A549 (cell line): ENCODE data around the gene SNCB. TPM values are rescaled to one million over a fixed set of nuclear protein-coding genes. Genes with fewer than 3 reads are reported as not detected.

ENCODE experiments used
- ATAC-seq, 2 experiments: fragments of 200-7000 bp in 1 of 2; fragments of >200 bp in 1 of 2; cut with Nextera tagmentation in 1 of 2; cut with Tn5 transposase in 1 of 2; 3 replicates each; pipeline versions ENCODE4 v1.8.0 to v1.9.1; 2018 to 2020; ENCODE audit warnings: mild to moderate bottlenecking in 1 of 2, moderate library complexity in 1 of 2
- CTCF ChIA-PET: fragments of 300-600 bp; sonication (Branson Sonifier 250); formaldehyde crosslinking; extraction: SDS; loops from one replicate; lab custom pipeline; 2021; ENCODE audit warnings: antibody characterized with exemption, inconsistent platforms; lab: Yijun Ruan, JAX
- POLR2A ChIA-PET: fragments of 350-600 bp; formaldehyde crosslinking; extraction: SDS; loops from one replicate; lab custom pipeline; 2021; ENCODE audit warnings: antibody characterized with exemption, inconsistent platforms; lab: Yijun Ruan, JAX
- DNase-seq, 2 experiments: peaks; one replicate each; pipeline versions ENCODE4 v3.0.0 to v3.0.0-alpha.2; 2011 to 2016; ENCODE audit warnings: low read depth in 1 of 2, low spot score in 1 of 2
- FAIRE-seq: peaks from 2 replicates; lab custom pipeline; 2011; peaks lifted over from hg19 to GRCh38; lab: Jason Lieb, UNC
- H3K27ac ChIP-seq, 2 experiments: fragments of >200 bp; sonication (Bioruptor Twin); formaldehyde crosslinking; 3 replicates each; pipeline ENCODE4 v1.5.1; 2016 to 2017
- H3K4me1 ChIP-seq: fragments of >200 bp; sonication (Bioruptor Twin); formaldehyde crosslinking; 3 replicates; pipeline ENCODE4 v1.6.1; 2016
- H3K4me2 ChIP-seq: fragments of >200 bp; sonication (Bioruptor Twin); formaldehyde crosslinking; 3 replicates; pipeline ENCODE4 v1.6.1; 2016
- H3K4me3 ChIP-seq: fragments of >200 bp; sonication (Bioruptor Twin); formaldehyde crosslinking; 3 replicates; pipeline ENCODE4 v1.5.1; 2016
- H3K9me3 ChIP-seq: fragments of >200 bp; sonication (Bioruptor Twin); formaldehyde crosslinking; 3 replicates; pipeline ENCODE4 v1.6.1; 2016
- BHLHE40 ChIP-seq: IDR thresholded peaks from 2 replicates; pipeline ENCODE4 v1.6.1; 2012; ENCODE audit warnings: low read depth, low read length, inconsistent platforms
- CBX2 ChIP-seq: fragments of 200-600 bp; sonication (generic); IDR thresholded peaks from 2 replicates; pipeline ENCODE4 v1.6.1; 2016; ENCODE audit warnings: low read depth, mild to moderate bottlenecking, borderline replicate concordance
- ESRRA ChIP-seq: fragments of 150-350 bp; IDR thresholded peaks from 2 replicates; pipeline ENCODE4 v1.6.1; 2014; ENCODE audit warnings: mild to moderate bottlenecking, low read length, borderline replicate concordance
- FOSL2 ChIP-seq, 2 experiments: fragments of 450-650 bp in 1 of 2; fragments of >200 bp in 1 of 2; sonication (Bioruptor Twin) in 1 of 2; formaldehyde crosslinking; IDR thresholded peaks; 2 replicates each; pipeline versions ENCODE4 v1.5.0 to v1.6.1; 2016 to 2020; ENCODE audit warnings: mild to moderate bottlenecking in 1 of 2, moderate library complexity in 1 of 2
- FOXS1 ChIP-seq: fragments of 250-450 bp; sonication (Bioruptor Pico); IDR thresholded peaks from 2 replicates; pipeline ENCODE4 v1.5.0; 2020; ENCODE audit warnings: mild to moderate bottlenecking, moderate library complexity
- HOXB13 ChIP-seq: fragments of 250-450 bp; sonication (Bioruptor Pico); IDR thresholded peaks from 2 replicates; pipeline ENCODE4 v1.5.0; 2020; ENCODE audit warnings: low read depth, mild to moderate bottlenecking, moderate library complexity
- JUNB ChIP-seq: fragments of >200 bp; sonication (Bioruptor Twin); formaldehyde crosslinking; IDR thresholded peaks from 2 replicates; pipeline ENCODE4 v1.6.1; 2016
- KDM1A ChIP-seq: fragments of 200-600 bp; sonication (generic); IDR thresholded peaks from 2 replicates; pipeline ENCODE4 v1.6.1; 2016; ENCODE audit warnings: low read depth, mild to moderate bottlenecking
- MAFK ChIP-seq: fragments of 450-650 bp; IDR thresholded peaks from 2 replicates; pipeline ENCODE4 v1.6.1; 2014; ENCODE audit not compliant: partially characterized antibody
- MAX ChIP-seq: IDR thresholded peaks from 2 replicates; pipeline ENCODE4 v1.6.1; 2012
- MAZ ChIP-seq: fragments of 150-350 bp; IDR thresholded peaks from 2 replicates; pipeline ENCODE4 v1.6.1; 2014; ENCODE audit warnings: antibody characterized with exemption, low read depth, low read length, borderline replicate concordance
- NFE2L2 ChIP-seq: fragments of 150-350 bp; conservative IDR thresholded peaks from 2 replicates; pipeline ENCODE4 v1.6.1; 2014; ENCODE audit warnings: low read length
- NR3C1 ChIP-seq: fragments of >200 bp; sonication (Bioruptor Twin); formaldehyde crosslinking; IDR thresholded peaks from 3 replicates; pipeline ENCODE4 v1.6.1; 2017
- PHF8 ChIP-seq: fragments of 200-600 bp; sonication (generic); IDR thresholded peaks from 2 replicates; pipeline ENCODE4 v1.6.1; 2016; ENCODE audit warnings: low read depth, mild to moderate bottlenecking, antibody characterized with exemption, moderate library complexity, borderline replicate concordance
- POLR2A ChIP-seq: IDR thresholded peaks from 2 replicates; pipeline ENCODE4 v1.6.1; 2012; ENCODE audit warnings: mild to moderate bottlenecking, low read length
- SREBF2 ChIP-seq: fragments of 450-650 bp; IDR thresholded peaks from 2 replicates; pipeline ENCODE4 v1.6.1; 2014; ENCODE audit warnings: mild to moderate bottlenecking, moderate library complexity
- TFCP2L1 ChIP-seq: fragments of 250-450 bp; sonication (Bioruptor Pico); IDR thresholded peaks from 2 replicates; pipeline ENCODE4 v1.5.0; 2021; ENCODE audit warnings: mild to moderate bottlenecking
- ZNF302 ChIP-seq: fragments of 250-450 bp; sonication (Bioruptor Pico); IDR thresholded peaks from 2 replicates; pipeline ENCODE4 v1.9.0; 2021; ENCODE audit warnings: inconsistent platforms, mild to moderate bottlenecking, moderate library complexity
- ZSCAN20 ChIP-seq: fragments of 250-450 bp; sonication (Bioruptor Pico); IDR thresholded peaks from 2 replicates; pipeline ENCODE4 v1.8.0; 2022; ENCODE audit warnings: mild to moderate bottlenecking, moderate library complexity
- WGBS: methylation state at CpG from one replicate; pipeline ENCODE4 v1.1.6; 2017; ENCODE audit errors: missing lambda C conversion rate; 5-methylcytosine and 5-hydroxymethylcytosine counted together
- polyA plus RNA-seq, 4 experiments: library from polyadenylated mRNA; depleted of rRNA in 3 of 4; stranded (reverse); fragments of >200 nt; fragmentation: RNase III in 1 of 4; extraction: RNeasy Plus Mini Kit Qiagen cat#74134 plus additional on column Dnase treatment in 1 of 4; gene quantifications; 2 replicates in 3 of 4; 3 replicates in 1 of 4; pipeline ENCODE4 v1.2.3, GENCODE V29; 2011 to 2017
- TF ChIP-seq, protein P1 (sequence below): fragments of 200-600 bp; sonication (generic); IDR thresholded peaks from 2 replicates; pipeline ENCODE4 v1.6.1; 2016; ENCODE audit warnings: antibody characterized with exemption, mild to moderate bottlenecking, moderate library complexity
- TF ChIP-seq, protein P2 (sequence below): fragments of >200 bp; sonication (Bioruptor Twin); formaldehyde crosslinking; IDR thresholded peaks from 3 replicates; pipeline ENCODE4 v1.5.1; 2016
- TF ChIP-seq, protein P3 (sequence below): fragments of >200 bp; sonication (Bioruptor Twin); formaldehyde crosslinking; IDR thresholded peaks from 3 replicates; pipeline ENCODE4 v1.6.1; 2016
- TF ChIP-seq, protein P4 (sequence below): IDR thresholded peaks from 2 replicates; pipeline ENCODE4 v1.6.1; 2012; ENCODE audit warnings: low read depth, borderline replicate concordance

Gene SNCB
- polyA plus RNA-seq, 2 of the 4 experiments (the other 2 are of a cell fraction): 0.37 to 0.74 TPM

GRCh38 chr5:176671399-176671798 lies 41.1 kb upstream of the SNCB start:
- FAIRE-seq (no peak), DNase-seq (no peak), ATAC-seq (no peak)
- CTCF ChIA-PET: interaction anchor here (11.6 kb wide), 1 partner anchor 12 kb away, joined by 114 read pairs; no protein-coding TSS in a partner anchor
- no peak for TF ChIP-seq FOSL2 (IDR thresholded peaks at IDR 0.05)
- no peak for TF ChIP-seq FOSL2 (CRISPR knock-in tag; IDR thresholded peaks at IDR 0.05)
- TF ChIP-seq, protein P1, sequence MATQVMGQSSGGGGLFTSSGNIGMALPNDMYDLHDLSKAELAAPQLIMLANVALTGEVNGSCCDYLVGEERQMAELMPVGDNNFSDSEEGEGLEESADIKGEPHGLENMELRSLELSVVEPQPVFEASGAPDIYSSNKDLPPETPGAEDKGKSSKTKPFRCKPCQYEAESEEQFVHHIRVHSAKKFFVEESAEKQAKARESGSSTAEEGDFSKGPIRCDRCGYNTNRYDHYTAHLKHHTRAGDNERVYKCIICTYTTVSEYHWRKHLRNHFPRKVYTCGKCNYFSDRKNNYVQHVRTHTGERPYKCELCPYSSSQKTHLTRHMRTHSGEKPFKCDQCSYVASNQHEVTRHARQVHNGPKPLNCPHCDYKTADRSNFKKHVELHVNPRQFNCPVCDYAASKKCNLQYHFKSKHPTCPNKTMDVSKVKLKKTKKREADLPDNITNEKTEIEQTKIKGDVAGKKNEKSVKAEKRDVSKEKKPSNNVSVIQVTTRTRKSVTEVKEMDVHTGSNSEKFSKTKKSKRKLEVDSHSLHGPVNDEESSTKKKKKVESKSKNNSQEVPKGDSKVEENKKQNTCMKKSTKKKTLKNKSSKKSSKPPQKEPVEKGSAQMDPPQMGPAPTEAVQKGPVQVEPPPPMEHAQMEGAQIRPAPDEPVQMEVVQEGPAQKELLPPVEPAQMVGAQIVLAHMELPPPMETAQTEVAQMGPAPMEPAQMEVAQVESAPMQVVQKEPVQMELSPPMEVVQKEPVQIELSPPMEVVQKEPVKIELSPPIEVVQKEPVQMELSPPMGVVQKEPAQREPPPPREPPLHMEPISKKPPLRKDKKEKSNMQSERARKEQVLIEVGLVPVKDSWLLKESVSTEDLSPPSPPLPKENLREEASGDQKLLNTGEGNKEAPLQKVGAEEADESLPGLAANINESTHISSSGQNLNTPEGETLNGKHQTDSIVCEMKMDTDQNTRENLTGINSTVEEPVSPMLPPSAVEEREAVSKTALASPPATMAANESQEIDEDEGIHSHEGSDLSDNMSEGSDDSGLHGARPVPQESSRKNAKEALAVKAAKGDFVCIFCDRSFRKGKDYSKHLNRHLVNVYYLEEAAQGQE: no peak
- no peak for TF ChIP-seq ESRRA
- TF ChIP-seq, protein P2, sequence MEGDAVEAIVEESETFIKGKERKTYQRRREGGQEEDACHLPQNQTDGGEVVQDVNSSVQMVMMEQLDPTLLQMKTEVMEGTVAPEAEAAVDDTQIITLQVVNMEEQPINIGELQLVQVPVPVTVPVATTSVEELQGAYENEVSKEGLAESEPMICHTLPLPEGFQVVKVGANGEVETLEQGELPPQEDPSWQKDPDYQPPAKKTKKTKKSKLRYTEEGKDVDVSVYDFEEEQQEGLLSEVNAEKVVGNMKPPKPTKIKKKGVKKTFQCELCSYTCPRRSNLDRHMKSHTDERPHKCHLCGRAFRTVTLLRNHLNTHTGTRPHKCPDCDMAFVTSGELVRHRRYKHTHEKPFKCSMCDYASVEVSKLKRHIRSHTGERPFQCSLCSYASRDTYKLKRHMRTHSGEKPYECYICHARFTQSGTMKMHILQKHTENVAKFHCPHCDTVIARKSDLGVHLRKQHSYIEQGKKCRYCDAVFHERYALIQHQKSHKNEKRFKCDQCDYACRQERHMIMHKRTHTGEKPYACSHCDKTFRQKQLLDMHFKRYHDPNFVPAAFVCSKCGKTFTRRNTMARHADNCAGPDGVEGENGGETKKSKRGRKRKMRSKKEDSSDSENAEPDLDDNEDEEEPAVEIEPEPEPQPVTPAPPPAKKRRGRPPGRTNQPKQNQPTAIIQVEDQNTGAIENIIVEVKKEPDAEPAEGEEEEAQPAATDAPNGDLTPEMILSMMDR: no peak
- no peak for TF ChIP-seq ZNF302 (CRISPR knock-in tag)
- TF ChIP-seq BHLHE40: no peak
- no peak for TF ChIP-seq NR3C1
- H3K4me1 ChIP-seq: peaks cover 8% of the 10 kb centered on the region
- no peaks in the 10 kb centered on the region for H3K9me3 ChIP-seq
- POLR2A ChIA-PET: no interaction called here
- WGBS: 50% methylated on average over 4 of the region's 4 CpGs
- H3K4me3 ChIP-seq: no peak overlapping the region
- no peak overlapping the region for H3K4me2 ChIP-seq
- no peak overlapping the region for H3K27ac ChIP-seq

GRCh38 chr5:176670449-176670848 lies 40.1 kb upstream of the SNCB start:
- no peak overlapping the region for H3K27ac ChIP-seq
- CTCF ChIA-PET: interaction anchor here (0.7 to 11.6 kb wide), 4 partner anchors 10 to 162 kb away, joined by 3 to 114 read pairs (median 4); no protein-coding TSS in a partner anchor

DNA sequence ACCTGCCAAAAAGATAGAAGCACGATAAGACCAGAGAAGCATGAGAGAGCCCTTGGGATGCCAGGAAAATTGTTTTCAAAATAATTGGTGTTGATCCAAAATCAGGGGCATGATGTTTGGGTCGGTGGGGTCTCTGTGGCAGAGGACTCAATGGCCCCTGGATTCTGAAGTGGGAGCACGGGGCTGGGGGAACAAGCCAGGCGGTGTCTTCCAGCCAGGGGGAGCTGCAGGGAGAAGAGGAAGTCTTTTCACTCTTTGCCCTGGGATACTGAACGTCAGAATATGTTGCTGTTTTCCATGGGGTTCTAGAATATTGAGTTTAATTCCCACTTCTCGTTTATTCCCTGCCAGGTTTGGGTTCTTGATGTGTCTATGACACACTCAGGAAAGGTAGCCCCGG lies 37.3 kb upstream of the SNCB start:
- Histone ChIP-seq H3K4me3 (no peak overlapping the region), H3K4me1 (no peaks in the 10 kb centered on the region), H3K27ac (no peak overlapping the region), H3K4me2 (no peak overlapping the region), H3K9me3 (no peaks in the 10 kb centered on the region)
- no peak for ATAC-seq
- no peak for DNase-seq
- 14% methylated on average over 7 of the region's 7 CpGs for WGBS
- no peak for FAIRE-seq
- POLR2A ChIA-PET: no interaction called here
- no peak for TF ChIP-seq MAFK
- TF ChIP-seq NR3C1: no peak
- no peak for TF ChIP-seq ZSCAN20
- TF ChIP-seq HOXB13 (CRISPR knock-in tag): no peak
- TF ChIP-seq, protein P3, sequence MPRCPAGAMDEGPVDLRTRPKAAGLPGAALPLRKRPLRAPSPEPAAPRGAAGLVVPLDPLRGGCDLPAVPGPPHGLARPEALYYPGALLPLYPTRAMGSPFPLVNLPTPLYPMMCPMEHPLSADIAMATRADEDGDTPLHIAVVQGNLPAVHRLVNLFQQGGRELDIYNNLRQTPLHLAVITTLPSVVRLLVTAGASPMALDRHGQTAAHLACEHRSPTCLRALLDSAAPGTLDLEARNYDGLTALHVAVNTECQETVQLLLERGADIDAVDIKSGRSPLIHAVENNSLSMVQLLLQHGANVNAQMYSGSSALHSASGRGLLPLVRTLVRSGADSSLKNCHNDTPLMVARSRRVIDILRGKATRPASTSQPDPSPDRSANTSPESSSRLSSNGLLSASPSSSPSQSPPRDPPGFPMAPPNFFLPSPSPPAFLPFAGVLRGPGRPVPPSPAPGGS: no peak
- no peak for TF ChIP-seq JUNB
- no peak for TF ChIP-seq NFE2L2
- TF ChIP-seq MAX: no peak
- TF ChIP-seq POLR2A: no peak
- TF ChIP-seq SREBF2: no peak
- TF ChIP-seq, protein P4, sequence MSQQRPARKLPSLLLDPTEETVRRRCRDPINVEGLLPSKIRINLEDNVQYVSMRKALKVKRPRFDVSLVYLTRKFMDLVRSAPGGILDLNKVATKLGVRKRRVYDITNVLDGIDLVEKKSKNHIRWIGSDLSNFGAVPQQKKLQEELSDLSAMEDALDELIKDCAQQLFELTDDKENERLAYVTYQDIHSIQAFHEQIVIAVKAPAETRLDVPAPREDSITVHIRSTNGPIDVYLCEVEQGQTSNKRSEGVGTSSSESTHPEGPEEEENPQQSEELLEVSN: no peak
- TF ChIP-seq MAZ: no peak
- TF ChIP-seq FOSL2 (IDR thresholded peaks at IDR 0.05): no peak
- TF ChIP-seq FOSL2 (CRISPR knock-in tag; IDR thresholded peaks at IDR 0.05): no peak
- TF ChIP-seq PHF8: no peak
- TF ChIP-seq, protein P2: no peak
- CTCF ChIA-PET: interaction anchor here (0.6 to 11.6 kb wide), 6 partner anchors 9 to 446 kb away, joined by 3 to 114 read pairs (median 4); no protein-coding TSS in a partner anchor

More at GRCh38 chr5:176670449-176670848, 40.1 kb upstream of the SNCB start:
- POLR2A ChIA-PET: no interaction called here
- DNase-seq: no peak
- Histone ChIP-seq H3K4me2 (no peak overlapping the region), H3K9me3 (no peaks in the 10 kb centered on the region), H3K4me3 (no peak overlapping the region), H3K4me1 (no peaks in the 10 kb centered on the region)
- FAIRE-seq: no peak
- WGBS: 50% methylated on average over 8 of the region's 8 CpGs
- TF ChIP-seq NR3C1 (no peak), KDM1A (no peak), POLR2A (no peak), ZNF302 (CRISPR knock-in tag) (no peak), FOXS1 (CRISPR knock-in tag) (no peak), TFCP2L1 (no peak), CBX2 (no peak), MAZ (no peak)
- no peak for ATAC-seq
